Measurements from ENCODE around the gene PSMB5. TPM values are rescaled to one million over a fixed set of nuclear protein-coding genes. Genes with fewer than 3 reads are reported as not detected.
A peak's percentile ranks its signal among the peaks of the same experiment; 100 is the strongest.

The PSMB5 gene
- polyA plus RNA-seq, 1 donor from 2014 or later = 147 TPM

DNA sequence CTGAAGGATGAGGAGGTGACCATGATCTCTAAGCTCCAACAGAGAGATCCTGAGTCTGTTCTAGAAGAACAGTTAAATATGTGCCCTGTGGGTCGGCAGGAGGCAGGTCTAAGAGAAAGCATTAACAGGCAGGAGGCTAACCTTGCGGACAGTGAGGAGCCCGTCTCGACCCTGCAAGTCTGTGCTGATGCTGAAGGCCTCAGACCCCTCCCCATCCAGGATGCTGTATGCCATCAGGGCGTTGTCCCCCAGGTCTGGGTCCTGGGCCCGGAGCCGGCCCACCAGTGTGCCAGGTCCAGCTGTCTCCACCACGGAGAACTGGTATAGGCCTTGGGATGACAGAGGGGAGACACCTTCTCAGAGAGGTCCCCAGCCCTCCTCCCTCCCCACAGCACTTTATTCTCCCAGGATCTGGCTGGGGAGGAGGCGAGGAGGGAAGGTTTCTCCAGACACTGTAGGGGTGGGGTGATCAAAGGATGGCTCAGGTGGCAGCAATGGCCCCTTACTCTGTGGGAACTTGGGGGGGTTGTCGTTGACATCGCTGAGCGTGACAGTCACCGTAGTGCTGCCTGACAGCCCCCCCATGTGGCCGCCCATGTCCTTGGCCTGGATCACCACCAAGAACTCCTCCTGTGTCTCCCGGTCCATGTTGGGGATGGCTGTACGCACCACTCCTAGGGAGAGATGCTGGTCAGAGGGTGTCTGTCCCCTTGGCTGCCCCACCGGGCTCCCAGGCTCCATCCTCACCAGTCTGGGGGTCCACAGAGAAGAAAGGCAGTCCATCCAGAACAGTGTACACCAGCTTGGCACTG, 19.5 kb upstream of the PSMB5 start:
- H3K4me2 ChIP-seq (ENCODE audit: low read length) = no peak overlapping the region
- H3K79me2 ChIP-seq (replicated peaks; ENCODE audit: insufficient read depth, low read length) = peaks cover 6% of the 10 kb centered on the region
- no peaks in the 10 kb centered on the region for H3K9me2 ChIP-seq (ENCODE audit: insufficient read depth, low read length)
- no peaks in the 10 kb centered on the region for H4K20me1 ChIP-seq (ENCODE audit: insufficient read depth)
- H3K4me3 ChIP-seq (ENCODE audit: low read length) = no peak overlapping the region
- no peak overlapping the region for H2AFZ ChIP-seq (ENCODE audit: low read depth, low read length)
- no peaks in the 10 kb centered on the region for H3K36me3 ChIP-seq (ENCODE audit: insufficient read depth, low read length)
- H3F3A ChIP-seq (ENCODE audit: insufficient read depth, low read length, poor library complexity, severe bottlenecking) = no peaks in the 10 kb centered on the region
- no peak overlapping the region for H3K9ac ChIP-seq (ENCODE audit: low read length)
- TF ChIP-seq, protein P1, sequence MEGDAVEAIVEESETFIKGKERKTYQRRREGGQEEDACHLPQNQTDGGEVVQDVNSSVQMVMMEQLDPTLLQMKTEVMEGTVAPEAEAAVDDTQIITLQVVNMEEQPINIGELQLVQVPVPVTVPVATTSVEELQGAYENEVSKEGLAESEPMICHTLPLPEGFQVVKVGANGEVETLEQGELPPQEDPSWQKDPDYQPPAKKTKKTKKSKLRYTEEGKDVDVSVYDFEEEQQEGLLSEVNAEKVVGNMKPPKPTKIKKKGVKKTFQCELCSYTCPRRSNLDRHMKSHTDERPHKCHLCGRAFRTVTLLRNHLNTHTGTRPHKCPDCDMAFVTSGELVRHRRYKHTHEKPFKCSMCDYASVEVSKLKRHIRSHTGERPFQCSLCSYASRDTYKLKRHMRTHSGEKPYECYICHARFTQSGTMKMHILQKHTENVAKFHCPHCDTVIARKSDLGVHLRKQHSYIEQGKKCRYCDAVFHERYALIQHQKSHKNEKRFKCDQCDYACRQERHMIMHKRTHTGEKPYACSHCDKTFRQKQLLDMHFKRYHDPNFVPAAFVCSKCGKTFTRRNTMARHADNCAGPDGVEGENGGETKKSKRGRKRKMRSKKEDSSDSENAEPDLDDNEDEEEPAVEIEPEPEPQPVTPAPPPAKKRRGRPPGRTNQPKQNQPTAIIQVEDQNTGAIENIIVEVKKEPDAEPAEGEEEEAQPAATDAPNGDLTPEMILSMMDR (IDR thresholded peaks at IDR 0.05; ENCODE audit: poor library complexity, severe bottlenecking) = peak; percentile 52
- TF ChIP-seq MXI1 (conservative IDR thresholded peaks at IDR 0.05; ENCODE audit: poor library complexity, severe bottlenecking) = no peak
- TF ChIP-seq EP300 (conservative IDR thresholded peaks at IDR 0.05; ENCODE audit: poor library complexity, severe bottlenecking) = no peak
- TF ChIP-seq POLR2AphosphoS5 (IDR thresholded peaks at IDR 0.05) = no peak
- TF ChIP-seq TAF1 (IDR thresholded peaks at IDR 0.05; ENCODE audit: low read depth) = no peak
- TF ChIP-seq RAD21 (conservative IDR thresholded peaks at IDR 0.05) = peak; percentile 54
- TF ChIP-seq, protein P2, sequence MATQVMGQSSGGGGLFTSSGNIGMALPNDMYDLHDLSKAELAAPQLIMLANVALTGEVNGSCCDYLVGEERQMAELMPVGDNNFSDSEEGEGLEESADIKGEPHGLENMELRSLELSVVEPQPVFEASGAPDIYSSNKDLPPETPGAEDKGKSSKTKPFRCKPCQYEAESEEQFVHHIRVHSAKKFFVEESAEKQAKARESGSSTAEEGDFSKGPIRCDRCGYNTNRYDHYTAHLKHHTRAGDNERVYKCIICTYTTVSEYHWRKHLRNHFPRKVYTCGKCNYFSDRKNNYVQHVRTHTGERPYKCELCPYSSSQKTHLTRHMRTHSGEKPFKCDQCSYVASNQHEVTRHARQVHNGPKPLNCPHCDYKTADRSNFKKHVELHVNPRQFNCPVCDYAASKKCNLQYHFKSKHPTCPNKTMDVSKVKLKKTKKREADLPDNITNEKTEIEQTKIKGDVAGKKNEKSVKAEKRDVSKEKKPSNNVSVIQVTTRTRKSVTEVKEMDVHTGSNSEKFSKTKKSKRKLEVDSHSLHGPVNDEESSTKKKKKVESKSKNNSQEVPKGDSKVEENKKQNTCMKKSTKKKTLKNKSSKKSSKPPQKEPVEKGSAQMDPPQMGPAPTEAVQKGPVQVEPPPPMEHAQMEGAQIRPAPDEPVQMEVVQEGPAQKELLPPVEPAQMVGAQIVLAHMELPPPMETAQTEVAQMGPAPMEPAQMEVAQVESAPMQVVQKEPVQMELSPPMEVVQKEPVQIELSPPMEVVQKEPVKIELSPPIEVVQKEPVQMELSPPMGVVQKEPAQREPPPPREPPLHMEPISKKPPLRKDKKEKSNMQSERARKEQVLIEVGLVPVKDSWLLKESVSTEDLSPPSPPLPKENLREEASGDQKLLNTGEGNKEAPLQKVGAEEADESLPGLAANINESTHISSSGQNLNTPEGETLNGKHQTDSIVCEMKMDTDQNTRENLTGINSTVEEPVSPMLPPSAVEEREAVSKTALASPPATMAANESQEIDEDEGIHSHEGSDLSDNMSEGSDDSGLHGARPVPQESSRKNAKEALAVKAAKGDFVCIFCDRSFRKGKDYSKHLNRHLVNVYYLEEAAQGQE (IDR thresholded peaks at IDR 0.05; ENCODE audit: borderline replicate concordance) = no peak
- no peak for TF ChIP-seq EZH2 (IDR thresholded peaks at IDR 0.05; ENCODE audit: borderline replicate concordance, insufficient read depth, low read length, poor library complexity, severe bottlenecking)
- TF ChIP-seq SMC3 (conservative IDR thresholded peaks at IDR 0.05; ENCODE audit: poor library complexity) = peak; percentile 63
- no peaks in the 10 kb centered on the region for H3K27me3 ChIP-seq (ENCODE audit: insufficient read depth, low read depth, low read length)
- H3K27ac ChIP-seq (ENCODE audit: low read length) = no peak overlapping the region
- H3K9me3 ChIP-seq (ENCODE audit: low read length) = no peaks in the 10 kb centered on the region

DNA sequence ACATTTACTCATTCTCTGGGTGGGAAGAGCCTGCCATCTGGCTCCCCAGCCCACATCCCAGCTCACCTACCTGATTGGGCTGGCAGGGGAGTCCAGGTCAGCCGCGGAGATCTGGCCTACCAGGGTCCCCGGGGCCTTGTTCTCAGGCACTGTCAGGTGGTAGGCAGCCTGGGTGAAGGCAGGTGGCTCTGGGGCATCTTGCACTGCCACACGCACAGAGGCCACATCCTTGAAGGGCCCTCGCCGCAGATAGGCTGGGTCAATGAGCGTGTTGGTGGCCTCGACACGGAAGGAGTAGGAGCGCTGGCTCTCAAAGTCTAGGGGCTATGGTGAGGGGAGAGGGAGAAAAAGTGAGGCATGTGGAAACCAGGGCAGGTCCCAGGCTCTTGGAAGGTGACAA, 18.7 kb upstream of the PSMB5 start:
- no peak overlapping the region for H3K4me2 ChIP-seq (ENCODE audit: low read length)
- TF ChIP-seq, protein P2 (IDR thresholded peaks at IDR 0.05; ENCODE audit: borderline replicate concordance) = no peak
- TF ChIP-seq RAD21 (conservative IDR thresholded peaks at IDR 0.05) = no peak
- TF ChIP-seq, protein P1 (IDR thresholded peaks at IDR 0.05; ENCODE audit: poor library complexity, severe bottlenecking) = no peak
- no peak for TF ChIP-seq MXI1 (conservative IDR thresholded peaks at IDR 0.05; ENCODE audit: poor library complexity, severe bottlenecking)
- no peak for TF ChIP-seq TAF1 (IDR thresholded peaks at IDR 0.05; ENCODE audit: low read depth)
- TF ChIP-seq POLR2AphosphoS5 (IDR thresholded peaks at IDR 0.05) = no peak
- TF ChIP-seq SMC3 (conservative IDR thresholded peaks at IDR 0.05; ENCODE audit: poor library complexity) = no peak
- no peak overlapping the region for H3K4me3 ChIP-seq (ENCODE audit: low read length)
- no peaks in the 10 kb centered on the region for H4K20me1 ChIP-seq (ENCODE audit: insufficient read depth)
- no peak overlapping the region for H2AFZ ChIP-seq (ENCODE audit: low read depth, low read length)
- H3K9me2 ChIP-seq (ENCODE audit: insufficient read depth, low read length) = no peaks in the 10 kb centered on the region
- no peaks in the 10 kb centered on the region for H3K9me3 ChIP-seq (ENCODE audit: low read length)
- H3K36me3 ChIP-seq (ENCODE audit: insufficient read depth, low read length) = no peaks in the 10 kb centered on the region
- H3K79me2 ChIP-seq (replicated peaks; ENCODE audit: insufficient read depth, low read length) = peaks cover 6% of the 10 kb centered on the region
- no peaks in the 10 kb centered on the region for H3K27me3 ChIP-seq (ENCODE audit: insufficient read depth, low read depth, low read length)
- H3K27ac ChIP-seq (ENCODE audit: low read length) = no peak overlapping the region
- H3K9ac ChIP-seq (ENCODE audit: low read length) = no peak overlapping the region
- H3F3A ChIP-seq (ENCODE audit: insufficient read depth, low read length, poor library complexity, severe bottlenecking) = no peaks in the 10 kb centered on the region
